ENCODE data around the gene CBLN1. TPM values are rescaled to one million over a fixed set of nuclear protein-coding genes. Genes with fewer than 3 reads are reported as not detected.

Gene CBLN1
- total RNA-seq, 1 experiment from 2014 or later = not detected

Other genes starting within 250 kb of the CBLN1 start
- gene C16orf78, start 92.0 kb upstream of the CBLN1 start, total RNA-seq (2014; rRNA removed; shearing (Covaris generic)) = not detected in 2 replicates

All from A172 (cell line).